Measurements from ENCODE around the gene IL16. TPM values are rescaled to one million over a fixed set of nuclear protein-coding genes. Genes with fewer than 3 reads are reported as not detected.

The IL16 gene
- total and polyA plus RNA-seq, 2 experiments from 2014 or later: 0.32 to 0.53 TPM

GRCh38 chr15:81160312-81161159 lies 36.1 kb upstream of the IL16 start:
- in situ Hi-C loops (cut with MboI): no loop called here
- no peak overlapping the region for H3K27ac ChIP-seq

GRCh38 chr15:81161160-81161673 lies 35.5 kb upstream of the IL16 start:
- 16 to 26% methylated on average over 4 of the region's 4 CpGs for WGBS, 2 experiments (ENCODE audit: low coverage in 1 of 2, low lambda C conversion rate in 2 of 2, missing lambda C conversion rate in 2 of 2)
- no peak for DNase-seq
- H4K20me1 ChIP-seq (ENCODE audit: insufficient read depth): no peaks in the 10 kb centered on the region
- peak overlapping the region; percentile 14 for H3K4me2 ChIP-seq (ENCODE audit: unreplicated experiment)
- H3K4me3 ChIP-seq: no peak overlapping the region
- H3K79me2 ChIP-seq (ENCODE audit: insufficient read depth): no peaks in the 10 kb centered on the region
- no peak overlapping the region for H2AFZ ChIP-seq
- H3K9ac ChIP-seq: no peak overlapping the region
- H3F3A ChIP-seq (ENCODE audit: insufficient read depth): peaks cover 21% of the 10 kb centered on the region
- in situ Hi-C loops (cut with MboI): no loop called here
- no peak for TF ChIP-seq EZH2 (IDR thresholded peaks at IDR 0.05; ENCODE audit: insufficient read depth, poor library complexity, severe bottlenecking)
- no peak for TF ChIP-seq EZH2phosphoT487 (IDR thresholded peaks at IDR 0.05; ENCODE audit: insufficient read depth, low read depth)
- H3K9me2 ChIP-seq (ENCODE audit: insufficient read depth): no peaks in the 10 kb centered on the region
- no peak overlapping the region for H3K27ac ChIP-seq
- no peaks in the 10 kb centered on the region for H3K36me3 ChIP-seq (ENCODE audit: low read depth)
- H3K27me3 ChIP-seq (replicated peaks; ENCODE audit: insufficient read depth): no peaks in the 10 kb centered on the region
- peaks cover 46% of the 10 kb centered on the region for H3K4me1 ChIP-seq (ENCODE audit: insufficient read depth)
- no peaks in the 10 kb centered on the region for H3K9me3 ChIP-seq (ENCODE audit: low read depth)

More at GRCh38 chr15:81160312-81161159, 36.1 kb upstream of the IL16 start:
- no peak for TF ChIP-seq EZH2phosphoT487 (IDR thresholded peaks at IDR 0.05; ENCODE audit: insufficient read depth, low read depth)
- no peak for TF ChIP-seq EZH2 (IDR thresholded peaks at IDR 0.05; ENCODE audit: insufficient read depth, poor library complexity, severe bottlenecking)
- no peaks in the 10 kb centered on the region for H3K9me2 ChIP-seq (ENCODE audit: insufficient read depth)
- H3K9me3 ChIP-seq (ENCODE audit: low read depth): no peaks in the 10 kb centered on the region
- H3K79me2 ChIP-seq (ENCODE audit: insufficient read depth): no peaks in the 10 kb centered on the region
- peaks cover 21% of the 10 kb centered on the region for H3F3A ChIP-seq (ENCODE audit: insufficient read depth)
- no peaks in the 10 kb centered on the region for H4K20me1 ChIP-seq (ENCODE audit: insufficient read depth)
- H2AFZ ChIP-seq: no peak overlapping the region
- 14 to 15% methylated on average over 11 of the region's 11 CpGs for WGBS, 2 experiments (ENCODE audit: low coverage in 1 of 2, low lambda C conversion rate in 2 of 2, missing lambda C conversion rate in 2 of 2)
- H3K4me3 ChIP-seq: no peak overlapping the region
- no peaks in the 10 kb centered on the region for H3K27me3 ChIP-seq (replicated peaks; ENCODE audit: insufficient read depth)
- 0 out of 2 replicates have a peak overlapping the region, but pooled peaks have one; percentile 7 for H3K9ac ChIP-seq
- H3K36me3 ChIP-seq (ENCODE audit: low read depth): no peaks in the 10 kb centered on the region
- DNase-seq: peak; percentile 86
- H3K4me1 ChIP-seq (ENCODE audit: insufficient read depth): peaks cover 45% of the 10 kb centered on the region
- H3K4me2 ChIP-seq (ENCODE audit: unreplicated experiment): peak overlapping the region; percentile 14

GRCh38 chr15:81161851-81162250 lies 34.8 kb upstream of the IL16 start:
- Histone ChIP-seq H3K4me3 (no peak overlapping the region), H3K27ac (no peak overlapping the region), H3K9ac (no peak overlapping the region), H2AFZ (no peak overlapping the region), H3K36me3 (ENCODE audit: low read depth) (no peaks in the 10 kb centered on the region), H4K20me1 (ENCODE audit: insufficient read depth) (no peaks in the 10 kb centered on the region), H3K4me1 (ENCODE audit: insufficient read depth) (peaks cover 47% of the 10 kb centered on the region), H3K4me2 (ENCODE audit: unreplicated experiment) (no peak overlapping the region), H3K9me3 (ENCODE audit: low read depth) (no peaks in the 10 kb centered on the region), H3K9me2 (ENCODE audit: insufficient read depth) (no peaks in the 10 kb centered on the region), H3F3A (ENCODE audit: insufficient read depth) (peaks cover 21% of the 10 kb centered on the region), H3K27me3 (replicated peaks; ENCODE audit: insufficient read depth) (no peaks in the 10 kb centered on the region), H3K79me2 (ENCODE audit: insufficient read depth) (no peaks in the 10 kb centered on the region)
- WGBS, 2 experiments (ENCODE audit: low coverage in 1 of 2, low lambda C conversion rate in 2 of 2, missing lambda C conversion rate in 2 of 2): 74 to 75% methylated on average over 7 of the region's 7 CpGs
- TF ChIP-seq EZH2 (IDR thresholded peaks at IDR 0.05; ENCODE audit: insufficient read depth, poor library complexity, severe bottlenecking) (no peak), EZH2phosphoT487 (IDR thresholded peaks at IDR 0.05; ENCODE audit: insufficient read depth, low read depth) (no peak)
- in situ Hi-C loops (cut with MboI): no loop called here
- DNase-seq: no peak

- Histone ChIP-seq H3K4me3 (no peak overlapping the region), H3K27me3 (replicated peaks; ENCODE audit: insufficient read depth) (no peaks in the 10 kb centered on the region), H2AFZ (no peak overlapping the region), H3K4me1 (ENCODE audit: insufficient read depth) (peaks cover 44% of the 10 kb centered on the region), H3F3A (ENCODE audit: insufficient read depth) (peaks cover 17% of the 10 kb centered on the region; the same call in 1 of the 2 replicates), H3K9me3 (ENCODE audit: low read depth) (no peaks in the 10 kb centered on the region), H3K9me2 (ENCODE audit: insufficient read depth) (no peaks in the 10 kb centered on the region), H3K79me2 (ENCODE audit: insufficient read depth) (no peaks in the 10 kb centered on the region), H3K36me3 (ENCODE audit: low read depth) (no peaks in the 10 kb centered on the region), H3K9ac (no peak overlapping the region), H3K4me2 (ENCODE audit: unreplicated experiment) (peak overlapping the region; percentile 55), H3K27ac (peak overlapping the region; percentile 44), H4K20me1 (ENCODE audit: insufficient read depth) (no peaks in the 10 kb centered on the region)
- DNase-seq: peak; percentile 77
- 79 to 81% methylated on average over 3 of the region's 3 CpGs for WGBS, 2 experiments (ENCODE audit: low coverage in 1 of 2, low lambda C conversion rate in 2 of 2, missing lambda C conversion rate in 2 of 2)
- no peak for TF ChIP-seq EZH2 (IDR thresholded peaks at IDR 0.05; ENCODE audit: insufficient read depth, poor library complexity, severe bottlenecking)
- no peak for TF ChIP-seq EZH2phosphoT487 (IDR thresholded peaks at IDR 0.05; ENCODE audit: insufficient read depth, low read depth)
- in situ Hi-C loops (cut with MboI): no loop called here
Measured at GRCh38 chr15:81163961-81164800, 32.5 kb upstream of the IL16 start.
